ENCODE measurements around the gene RUVBL1. TPM values are rescaled to one million over a fixed set of nuclear protein-coding genes. Genes with fewer than 3 reads are reported as not detected.
A peak's percentile ranks its signal among the peaks of the same experiment; 100 is the strongest.

Gene RUVBL1
- total and polyA plus RNA-seq, 11 donors, result 14.1 to 44.6 (median 26.2) TPM

DNA sequence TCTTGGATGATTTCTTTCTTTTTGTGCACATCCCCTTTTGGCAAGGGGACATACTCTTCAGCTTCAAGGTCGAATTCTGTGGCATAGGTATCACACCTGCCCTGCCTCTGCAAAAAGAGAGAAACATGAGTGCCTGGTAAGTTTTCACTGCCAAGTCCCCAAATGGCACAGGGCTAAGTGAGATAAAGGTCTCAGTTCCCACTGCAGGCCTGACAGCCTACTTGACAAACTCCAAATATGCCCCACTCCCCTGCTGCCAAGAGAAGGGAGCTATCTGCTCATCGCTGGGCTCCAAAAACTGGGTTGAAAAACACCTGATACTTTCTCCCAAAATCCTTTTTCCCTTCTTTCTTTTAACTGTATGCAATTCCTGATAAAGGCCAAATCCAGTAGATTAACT, 23.0 kb downstream of the RUVBL1 start:
- ATAC-seq, result peak; percentile 68 to 80 (median 74)
- Histone ChIP-seq H3K27me3 (no peaks in the 10 kb centered on the region), H3K27ac (peak overlapping the region in 5 of 12 donors; percentile 23 to 41 (median 38)), H3K9me3 (no peaks in the 10 kb centered on the region), H3K36me3 (peaks cover 0 to 88% (median 67%) of the 10 kb centered on the region in 9 donors), H3K4me1 (peaks cover 0 to 18% (median 6%) of the 10 kb centered on the region in 12 donors), H3K4me3 (no peak overlapping the region)
- WGBS, 4 donors, result 49 to 74% (median 53%) methylated on average over 2 of the region's 2 CpGs
- intact Hi-C loops (cut with DNase I), result no loop called here
- DNase-seq, result peak in 1 of 5 donors; percentile 38
- TF ChIP-seq, protein P1, sequence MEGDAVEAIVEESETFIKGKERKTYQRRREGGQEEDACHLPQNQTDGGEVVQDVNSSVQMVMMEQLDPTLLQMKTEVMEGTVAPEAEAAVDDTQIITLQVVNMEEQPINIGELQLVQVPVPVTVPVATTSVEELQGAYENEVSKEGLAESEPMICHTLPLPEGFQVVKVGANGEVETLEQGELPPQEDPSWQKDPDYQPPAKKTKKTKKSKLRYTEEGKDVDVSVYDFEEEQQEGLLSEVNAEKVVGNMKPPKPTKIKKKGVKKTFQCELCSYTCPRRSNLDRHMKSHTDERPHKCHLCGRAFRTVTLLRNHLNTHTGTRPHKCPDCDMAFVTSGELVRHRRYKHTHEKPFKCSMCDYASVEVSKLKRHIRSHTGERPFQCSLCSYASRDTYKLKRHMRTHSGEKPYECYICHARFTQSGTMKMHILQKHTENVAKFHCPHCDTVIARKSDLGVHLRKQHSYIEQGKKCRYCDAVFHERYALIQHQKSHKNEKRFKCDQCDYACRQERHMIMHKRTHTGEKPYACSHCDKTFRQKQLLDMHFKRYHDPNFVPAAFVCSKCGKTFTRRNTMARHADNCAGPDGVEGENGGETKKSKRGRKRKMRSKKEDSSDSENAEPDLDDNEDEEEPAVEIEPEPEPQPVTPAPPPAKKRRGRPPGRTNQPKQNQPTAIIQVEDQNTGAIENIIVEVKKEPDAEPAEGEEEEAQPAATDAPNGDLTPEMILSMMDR (IDR thresholded peaks at IDR 0.05), result no peak
- TF ChIP-seq POLR2A (IDR thresholded peaks at IDR 0.05), result no peak

DNA sequence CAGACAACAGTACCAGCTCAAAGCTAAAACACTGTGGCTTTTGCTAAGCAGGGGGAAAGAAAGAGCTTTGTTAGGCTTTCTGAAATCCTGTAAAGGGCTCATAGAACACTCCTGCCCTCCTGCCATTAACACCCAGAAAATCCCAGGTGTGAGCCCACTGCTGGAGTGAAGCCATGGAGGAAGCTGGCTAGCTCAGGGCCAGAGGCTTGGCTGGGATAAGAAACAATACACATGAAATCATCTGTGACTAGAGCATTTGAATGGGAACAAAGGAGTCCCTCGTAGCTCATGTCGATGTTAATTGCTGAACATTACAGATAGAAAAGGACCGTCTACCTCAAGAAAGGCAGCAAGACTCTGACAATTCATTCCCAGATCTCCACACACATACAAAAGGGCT, 23.5 kb downstream of the RUVBL1 start:
- DNase-seq (no peak), ATAC-seq (peak in 1 of 4 donors; percentile 28)
- peak overlapping the region in 6 of 12 donors; percentile 3 to 41 (median 32) for H3K27ac ChIP-seq
- no peak overlapping the region for H3K4me3 ChIP-seq
- peaks cover 0 to 92% (median 67%) of the 10 kb centered on the region in 9 donors for H3K36me3 ChIP-seq
- no peaks in the 10 kb centered on the region for H3K27me3 ChIP-seq
- TF ChIP-seq, protein P1 (IDR thresholded peaks at IDR 0.05), result no peak
- no peak for TF ChIP-seq POLR2A (IDR thresholded peaks at IDR 0.05)
- intact Hi-C loops (cut with DNase I), result no loop called here
- 40 to 65% (median 45%) methylated on average over 3 of the region's 3 CpGs for WGBS, 4 donors
- no peaks in the 10 kb centered on the region for H3K9me3 ChIP-seq
- peaks cover 0 to 23% (median 6%) of the 10 kb centered on the region in 12 donors for H3K4me1 ChIP-seq

DNA sequence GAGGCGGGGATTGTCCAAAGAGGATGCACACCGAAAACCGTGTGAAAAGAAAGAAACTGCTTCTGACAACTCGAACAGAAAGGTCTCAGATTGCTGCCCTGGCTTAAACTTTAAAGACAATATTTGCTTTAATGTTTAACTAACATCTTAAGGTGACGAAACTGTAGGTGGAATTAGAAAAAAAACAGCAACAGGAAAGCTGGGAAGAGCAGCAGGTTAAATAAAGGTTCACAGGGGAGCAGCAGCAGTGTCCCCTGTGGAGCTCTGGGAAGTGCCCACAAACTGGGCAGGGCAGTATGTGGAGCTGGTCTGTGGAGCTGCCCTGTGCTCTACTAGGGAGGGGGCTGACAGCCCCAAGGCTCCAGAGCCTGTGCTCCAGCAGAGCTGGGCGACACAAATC, 25.4 kb downstream of the RUVBL1 start:
- intact Hi-C loops (cut with DNase I), result loop anchor here (5.0 to 10.0 kb wide), 8 partner anchors 34 to 509 kb away; partner anchors contain the start of gene GATA2 (in 4 of the 10)
- no peak overlapping the region for H3K27ac ChIP-seq
- H3K9me3 ChIP-seq, result no peaks in the 10 kb centered on the region
- TF ChIP-seq, protein P1 (IDR thresholded peaks at IDR 0.05), result no peak
- no peak for TF ChIP-seq POLR2A (IDR thresholded peaks at IDR 0.05)
- ATAC-seq (no peak), DNase-seq (no peak)
- peaks cover 0 to 23% (median 6%) of the 10 kb centered on the region in 12 donors for H3K4me1 ChIP-seq
- H3K27me3 ChIP-seq, result no peaks in the 10 kb centered on the region
- H3K4me3 ChIP-seq, result no peak overlapping the region
- peaks cover 0 to 93% (median 60%) of the 10 kb centered on the region in 9 donors for H3K36me3 ChIP-seq
- 93 to 96% (median 94%) methylated on average over 6 of the region's 6 CpGs for WGBS, 4 donors

DNA sequence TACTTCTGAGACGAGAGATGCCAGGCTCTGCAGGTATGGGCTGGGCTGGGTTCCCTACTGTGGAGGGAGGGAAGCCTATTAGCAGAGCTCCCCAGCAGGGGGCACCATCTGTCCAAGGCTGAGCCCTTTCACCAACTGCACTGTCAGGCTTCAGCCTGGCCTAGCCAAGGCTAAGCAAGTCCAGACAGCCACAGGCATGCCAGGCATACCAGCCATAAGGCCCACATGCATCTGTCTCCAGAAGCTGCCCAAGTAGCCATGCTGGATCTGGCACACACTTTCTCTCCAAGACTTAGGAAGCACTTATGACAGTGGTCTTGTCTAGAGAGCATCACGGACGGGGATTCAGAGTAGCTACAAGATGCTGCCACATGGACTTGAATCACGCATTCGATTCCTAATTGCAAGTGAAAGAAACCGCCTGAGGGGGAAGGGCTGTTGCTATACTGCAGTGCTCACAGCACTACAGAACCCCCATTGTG, 28.3 kb downstream of the RUVBL1 start:
- H3K4me3 ChIP-seq, result no peak overlapping the region
- intact Hi-C loops (cut with DNase I), result loop anchor here (1.0 to 10.0 kb wide), 13 partner anchors 37 to 513 kb away; partner anchors contain the start of gene GATA2 (in 4 of the 10)
- DNase-seq, result peak; percentile 80 to 90 (median 81)
- ATAC-seq, result peak; percentile 97 to 98 (median 97)
- peaks cover 0 to 70% (median 53%) of the 10 kb centered on the region in 9 donors for H3K36me3 ChIP-seq
- WGBS, 4 donors, result 59 to 88% (median 73%) methylated on average over 5 to 6 of the region's 6 CpGs
- TF ChIP-seq, protein P1 (IDR thresholded peaks at IDR 0.05), result peak; percentile 67 to 92 (median 84)
- no peak for TF ChIP-seq POLR2A (IDR thresholded peaks at IDR 0.05)
- H3K9me3 ChIP-seq, result no peaks in the 10 kb centered on the region
- H3K27ac ChIP-seq, result peak overlapping the region in 1 of 12 donors; percentile 37
- H3K27me3 ChIP-seq, result no peaks in the 10 kb centered on the region
- H3K4me1 ChIP-seq, result peaks cover 0 to 14% (median 1%) of the 10 kb centered on the region in 12 donors

Measured in heart left ventricle (tissue), 16 donors.